A549 (cell line): ENCODE measurements around the gene FAM120A. TPM values are rescaled to one million over a fixed set of nuclear protein-coding genes. Genes with fewer than 3 reads are reported as not detected.

Experiments used
- ATAC-seq, 2 experiments: fragments of 200-7000 bp in 1 of 2; fragments of >200 bp in 1 of 2; cut with Nextera tagmentation in 1 of 2; cut with Tn5 transposase in 1 of 2; 3 replicates each; pipeline versions ENCODE4 v1.8.0 to v1.9.1; 2018 to 2020; ENCODE audit warnings: mild to moderate bottlenecking in 1 of 2, moderate library complexity in 1 of 2
- CTCF ChIA-PET: fragments of 300-600 bp; sonication (Branson Sonifier 250); formaldehyde crosslinking; extraction: SDS; loops from one replicate; lab custom pipeline; 2021; ENCODE audit warnings: antibody characterized with exemption, inconsistent platforms; lab: Yijun Ruan, JAX
- POLR2A ChIA-PET: fragments of 350-600 bp; formaldehyde crosslinking; extraction: SDS; loops from one replicate; lab custom pipeline; 2021; ENCODE audit warnings: antibody characterized with exemption, inconsistent platforms; lab: Yijun Ruan, JAX
- DNase-seq, 2 experiments: peaks; one replicate each; pipeline versions ENCODE4 v3.0.0 to v3.0.0-alpha.2; 2011 to 2016; ENCODE audit warnings: low read depth in 1 of 2, low spot score in 1 of 2
- FAIRE-seq: peaks from 2 replicates; lab custom pipeline; 2011; peaks lifted over from hg19 to GRCh38; lab: Jason Lieb, UNC
- H3K27ac ChIP-seq, 2 experiments: fragments of >200 bp; sonication (Bioruptor Twin); formaldehyde crosslinking; 3 replicates each; pipeline ENCODE4 v1.5.1; 2016 to 2017
- H3K4me1 ChIP-seq: fragments of >200 bp; sonication (Bioruptor Twin); formaldehyde crosslinking; 3 replicates; pipeline ENCODE4 v1.6.1; 2016
- H3K4me2 ChIP-seq: fragments of >200 bp; sonication (Bioruptor Twin); formaldehyde crosslinking; 3 replicates; pipeline ENCODE4 v1.6.1; 2016
- H3K4me3 ChIP-seq: fragments of >200 bp; sonication (Bioruptor Twin); formaldehyde crosslinking; 3 replicates; pipeline ENCODE4 v1.5.1; 2016
- H3K9me3 ChIP-seq: fragments of >200 bp; sonication (Bioruptor Twin); formaldehyde crosslinking; 3 replicates; pipeline ENCODE4 v1.6.1; 2016
- BCL3 ChIP-seq: fragments of >200 bp; sonication (Bioruptor Twin); formaldehyde crosslinking; IDR thresholded peaks from 3 replicates; pipeline ENCODE4 v1.6.1; 2016
- CBX8 ChIP-seq: fragments of 200-600 bp; sonication (generic); IDR thresholded peaks from 2 replicates; pipeline ENCODE4 v1.6.1; 2016
- CEBPB ChIP-seq, 2 experiments: fragments of >200 bp in 1 of 2; sonication (Bioruptor Twin) in 1 of 2; formaldehyde crosslinking in 1 of 2; IDR thresholded peaks; 2 replicates each; pipeline ENCODE4 v1.6.1; 2012 to 2016
- ESRRA ChIP-seq: fragments of 150-350 bp; IDR thresholded peaks from 2 replicates; pipeline ENCODE4 v1.6.1; 2014; ENCODE audit warnings: mild to moderate bottlenecking, low read length, borderline replicate concordance
- FOXS1 ChIP-seq: fragments of 250-450 bp; sonication (Bioruptor Pico); IDR thresholded peaks from 2 replicates; pipeline ENCODE4 v1.5.0; 2020; ENCODE audit warnings: mild to moderate bottlenecking, moderate library complexity
- HOXB5 ChIP-seq: fragments of 250-450 bp; sonication (Bioruptor Pico); IDR thresholded peaks from 2 replicates; pipeline ENCODE4 v1.5.0; 2020; ENCODE audit warnings: mild to moderate bottlenecking, moderate library complexity
- JUN ChIP-seq, 2 experiments: fragments of >200 bp; sonication (Bioruptor Twin); formaldehyde crosslinking; IDR thresholded peaks; 2 replicates in 1 of 2; 3 replicates in 1 of 2; pipeline ENCODE4 v1.6.1; 2016 to 2017
- KDM1A ChIP-seq: fragments of 200-600 bp; sonication (generic); IDR thresholded peaks from 2 replicates; pipeline ENCODE4 v1.6.1; 2016; ENCODE audit warnings: low read depth, mild to moderate bottlenecking
- KDM5A ChIP-seq: fragments of 200-600 bp; sonication (generic); IDR thresholded peaks from 2 replicates; pipeline ENCODE4 v1.6.1; 2016; ENCODE audit warnings: antibody characterized with exemption, mild to moderate bottlenecking
- MAZ ChIP-seq: fragments of 150-350 bp; IDR thresholded peaks from 2 replicates; pipeline ENCODE4 v1.6.1; 2014; ENCODE audit warnings: antibody characterized with exemption, low read depth, low read length, borderline replicate concordance
- NFE2L2 ChIP-seq: fragments of 150-350 bp; conservative IDR thresholded peaks from 2 replicates; pipeline ENCODE4 v1.6.1; 2014; ENCODE audit warnings: low read length
- NPAS2 ChIP-seq: fragments of 250-450 bp; sonication (Bioruptor Pico); IDR thresholded peaks from 2 replicates; pipeline ENCODE4 v1.8.0; 2022; ENCODE audit warnings: mild to moderate bottlenecking, moderate library complexity, borderline replicate concordance
- NR3C1 ChIP-seq: fragments of >200 bp; sonication (Bioruptor Twin); formaldehyde crosslinking; IDR thresholded peaks from 3 replicates; pipeline ENCODE4 v1.6.1; 2017
- POLR2AphosphoS2 ChIP-seq: conservative IDR thresholded peaks from 2 replicates; pipeline ENCODE4 v1.6.1; 2012; ENCODE audit warnings: low read length, improper control_type of control experiment, inconsistent platforms
- RAD21 ChIP-seq, 2 experiments: fragments of >200 bp in 1 of 2; sonication (Bioruptor Twin) in 1 of 2; formaldehyde crosslinking in 1 of 2; IDR thresholded peaks in 1 of 2; conservative IDR thresholded peaks in 1 of 2; 2 replicates in 1 of 2; 3 replicates in 1 of 2; pipeline ENCODE4 v1.6.1; 2012 to 2018; ENCODE audit warnings: inconsistent platforms in 1 of 2
- RARB ChIP-seq: fragments of 250-450 bp; sonication (Bioruptor Pico); IDR thresholded peaks from 2 replicates; pipeline ENCODE4 v1.8.0; 2021; ENCODE audit warnings: mild to moderate bottlenecking, moderate library complexity
- TFCP2L1 ChIP-seq: fragments of 250-450 bp; sonication (Bioruptor Pico); IDR thresholded peaks from 2 replicates; pipeline ENCODE4 v1.5.0; 2021; ENCODE audit warnings: mild to moderate bottlenecking
- TP53 ChIP-seq: fragments of 250-450 bp; sonication (Bioruptor Pico); IDR thresholded peaks from 2 replicates; pipeline ENCODE4 v1.5.0; 2021; ENCODE audit warnings: mild to moderate bottlenecking, moderate library complexity
- ZC3H11A ChIP-seq: fragments of 450-650 bp; IDR thresholded peaks from 2 replicates; pipeline ENCODE4 v1.6.1; 2014; ENCODE audit warnings: antibody characterized with exemption, mild to moderate bottlenecking
- ZFP36 ChIP-seq: fragments of 450-650 bp; IDR thresholded peaks from 2 replicates; pipeline ENCODE4 v1.6.1; 2014; ENCODE audit warnings: borderline replicate concordance; ENCODE audit not compliant: partially characterized antibody
- WGBS: methylation state at CpG from one replicate; pipeline ENCODE4 v1.1.6; 2017; ENCODE audit errors: missing lambda C conversion rate; 5-methylcytosine and 5-hydroxymethylcytosine counted together
- polyA plus RNA-seq, 4 experiments: library from polyadenylated mRNA; depleted of rRNA in 3 of 4; stranded (reverse); fragments of >200 nt; fragmentation: RNase III in 1 of 4; extraction: RNeasy Plus Mini Kit Qiagen cat#74134 plus additional on column Dnase treatment in 1 of 4; gene quantifications; 2 replicates in 3 of 4; 3 replicates in 1 of 4; pipeline ENCODE4 v1.2.3, GENCODE V29; 2011 to 2017
- TF ChIP-seq, protein P1 (sequence below): fragments of 200-600 bp; sonication (generic); IDR thresholded peaks from 2 replicates; pipeline ENCODE4 v1.6.1; 2016; ENCODE audit warnings: antibody characterized with exemption, mild to moderate bottlenecking, moderate library complexity
- TF ChIP-seq, protein P2 (sequence below): IDR thresholded peaks from 2 replicates; pipeline ENCODE4 v1.6.1; 2012

FAM120A gene
- polyA plus RNA-seq, 2 of the 4 experiments (the other 2 are of a cell fraction) = 86.3 to 111 TPM

DNA sequence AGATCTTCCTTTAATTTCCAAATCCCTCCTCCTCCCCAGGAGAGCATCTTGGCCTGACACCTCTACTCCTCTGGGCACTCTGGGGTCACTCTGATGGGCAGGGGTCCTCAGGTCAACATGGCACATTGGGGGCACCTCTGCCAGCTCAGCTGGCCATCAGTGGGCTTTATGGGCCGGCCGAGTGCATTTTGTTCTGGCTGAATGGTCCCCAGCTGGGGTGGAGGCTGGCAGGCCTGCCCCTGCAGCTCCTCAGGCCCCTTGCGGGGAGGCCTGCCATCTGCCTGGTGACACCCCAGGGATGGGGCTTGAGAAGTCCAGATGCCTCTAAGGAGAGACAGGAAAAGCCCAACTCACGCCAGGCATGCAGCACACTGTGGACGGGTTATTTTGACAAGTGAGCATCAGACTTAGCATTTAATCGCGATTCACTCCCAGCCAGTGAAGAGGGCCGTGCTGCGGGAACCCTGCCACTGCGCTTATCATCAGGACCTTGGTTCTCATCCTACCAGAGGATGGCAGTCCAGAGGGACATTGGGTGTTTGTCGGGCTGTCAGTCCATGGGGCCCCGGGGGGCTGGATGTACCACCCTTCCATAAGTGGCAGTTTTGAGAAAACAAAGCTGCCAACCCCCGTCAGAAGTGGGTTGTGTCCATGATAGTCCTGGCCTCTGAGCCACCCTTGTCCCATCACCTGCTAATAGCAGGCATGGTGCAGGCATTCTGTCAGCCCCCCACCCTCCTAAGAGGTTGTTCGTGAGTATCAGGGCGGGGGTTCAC, 146.6 kb downstream of the FAM120A start:
- no peak overlapping the region for H3K4me2 ChIP-seq
- no peak for FAIRE-seq

DNA sequence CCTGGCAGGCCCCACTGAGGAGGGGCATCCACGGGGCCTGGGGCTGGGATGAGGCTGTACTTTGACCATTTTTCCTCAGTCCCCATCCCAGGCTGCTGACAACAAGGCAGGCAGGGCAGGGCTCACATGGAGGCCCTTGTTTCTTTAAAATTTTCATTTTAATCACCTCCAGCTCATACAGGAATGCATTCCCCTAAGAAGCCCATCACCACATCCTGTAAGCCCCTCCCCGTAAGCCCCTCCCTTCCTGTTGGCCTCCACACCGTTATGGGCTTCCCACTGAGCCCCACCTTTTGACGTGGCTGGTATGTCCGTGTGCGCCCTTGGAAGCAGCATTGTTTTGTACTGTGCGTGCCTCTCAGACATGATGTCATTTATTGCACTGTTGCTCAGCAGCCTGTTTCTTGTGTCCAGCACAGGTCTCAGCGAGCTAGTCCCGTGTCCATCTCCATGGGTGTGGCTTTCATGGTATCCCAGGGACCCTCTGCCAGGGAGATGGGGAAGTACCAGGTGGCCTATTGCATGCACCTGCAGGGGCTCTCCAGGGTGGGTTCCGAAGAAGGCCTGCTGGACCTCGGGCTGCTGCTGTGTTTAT, 147.3 kb downstream of the FAM120A start:
- WGBS = 89% methylated on average over 11 of the region's 11 CpGs
- peaks cover 11% of the 10 kb centered on the region; the same call in 1 of the 3 replicates for H3K4me1 ChIP-seq
- FAIRE-seq (no peak), ATAC-seq (no peak), DNase-seq (no peak)
- TF ChIP-seq NPAS2 (CRISPR knock-in tag) (no peak), POLR2AphosphoS2 (no peak)
- H3K27ac ChIP-seq = no peak overlapping the region
- H3K4me3 ChIP-seq = no peak overlapping the region
- POLR2A ChIA-PET = no interaction called here
- H3K4me2 ChIP-seq = no peak overlapping the region
- no peaks in the 10 kb centered on the region for H3K9me3 ChIP-seq
- CTCF ChIA-PET = interaction anchor here (1.5 kb wide), 1 partner anchor 32 kb away, joined by 3 read pairs; no protein-coding TSS in a partner anchor

More for the DNA sequence above, 146.6 kb downstream of the FAM120A start:
- Histone ChIP-seq H3K27ac (no peak overlapping the region), H3K4me3 (no peak overlapping the region), H3K9me3 (no peaks in the 10 kb centered on the region), H3K4me1 (peaks cover 12% of the 10 kb centered on the region; the same call in 1 of the 3 replicates)
- no peak for TF ChIP-seq JUN (IDR thresholded peaks at IDR 0.05)
- no peak for TF ChIP-seq RARB
- TF ChIP-seq, protein P1, sequence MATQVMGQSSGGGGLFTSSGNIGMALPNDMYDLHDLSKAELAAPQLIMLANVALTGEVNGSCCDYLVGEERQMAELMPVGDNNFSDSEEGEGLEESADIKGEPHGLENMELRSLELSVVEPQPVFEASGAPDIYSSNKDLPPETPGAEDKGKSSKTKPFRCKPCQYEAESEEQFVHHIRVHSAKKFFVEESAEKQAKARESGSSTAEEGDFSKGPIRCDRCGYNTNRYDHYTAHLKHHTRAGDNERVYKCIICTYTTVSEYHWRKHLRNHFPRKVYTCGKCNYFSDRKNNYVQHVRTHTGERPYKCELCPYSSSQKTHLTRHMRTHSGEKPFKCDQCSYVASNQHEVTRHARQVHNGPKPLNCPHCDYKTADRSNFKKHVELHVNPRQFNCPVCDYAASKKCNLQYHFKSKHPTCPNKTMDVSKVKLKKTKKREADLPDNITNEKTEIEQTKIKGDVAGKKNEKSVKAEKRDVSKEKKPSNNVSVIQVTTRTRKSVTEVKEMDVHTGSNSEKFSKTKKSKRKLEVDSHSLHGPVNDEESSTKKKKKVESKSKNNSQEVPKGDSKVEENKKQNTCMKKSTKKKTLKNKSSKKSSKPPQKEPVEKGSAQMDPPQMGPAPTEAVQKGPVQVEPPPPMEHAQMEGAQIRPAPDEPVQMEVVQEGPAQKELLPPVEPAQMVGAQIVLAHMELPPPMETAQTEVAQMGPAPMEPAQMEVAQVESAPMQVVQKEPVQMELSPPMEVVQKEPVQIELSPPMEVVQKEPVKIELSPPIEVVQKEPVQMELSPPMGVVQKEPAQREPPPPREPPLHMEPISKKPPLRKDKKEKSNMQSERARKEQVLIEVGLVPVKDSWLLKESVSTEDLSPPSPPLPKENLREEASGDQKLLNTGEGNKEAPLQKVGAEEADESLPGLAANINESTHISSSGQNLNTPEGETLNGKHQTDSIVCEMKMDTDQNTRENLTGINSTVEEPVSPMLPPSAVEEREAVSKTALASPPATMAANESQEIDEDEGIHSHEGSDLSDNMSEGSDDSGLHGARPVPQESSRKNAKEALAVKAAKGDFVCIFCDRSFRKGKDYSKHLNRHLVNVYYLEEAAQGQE = no peak
- no peak for TF ChIP-seq RAD21 (conservative IDR thresholded peaks at IDR 0.05 in 1 of 2, IDR thresholded peaks at IDR 0.05 in 1 of 2)
- TF ChIP-seq, protein P2, sequence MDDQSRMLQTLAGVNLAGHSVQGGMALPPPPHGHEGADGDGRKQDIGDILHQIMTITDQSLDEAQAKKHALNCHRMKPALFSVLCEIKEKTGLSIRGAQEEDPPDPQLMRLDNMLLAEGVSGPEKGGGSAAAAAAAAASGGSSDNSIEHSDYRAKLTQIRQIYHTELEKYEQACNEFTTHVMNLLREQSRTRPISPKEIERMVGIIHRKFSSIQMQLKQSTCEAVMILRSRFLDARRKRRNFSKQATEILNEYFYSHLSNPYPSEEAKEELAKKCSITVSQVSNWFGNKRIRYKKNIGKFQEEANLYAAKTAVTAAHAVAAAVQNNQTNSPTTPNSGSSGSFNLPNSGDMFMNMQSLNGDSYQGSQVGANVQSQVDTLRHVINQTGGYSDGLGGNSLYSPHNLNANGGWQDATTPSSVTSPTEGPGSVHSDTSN = no peak
- TF ChIP-seq CEBPB (IDR thresholded peaks at IDR 0.05) = no peak
- no peak for TF ChIP-seq FOXS1 (CRISPR knock-in tag)
- TF ChIP-seq TFCP2L1 = no peak
- no peak for TF ChIP-seq ESRRA
- no peak for TF ChIP-seq KDM1A
- TF ChIP-seq NR3C1 = no peak
- TF ChIP-seq CBX8 = no peak
- TF ChIP-seq NFE2L2 = no peak
- no peak for TF ChIP-seq ZC3H11A
- no peak for TF ChIP-seq HOXB5 (CRISPR knock-in tag)
- TF ChIP-seq MAZ = no peak
- TF ChIP-seq KDM5A = no peak
- no peak for TF ChIP-seq ZFP36
- TF ChIP-seq TP53 = no peak
- TF ChIP-seq BCL3 = no peak
- ChIA-PET CTCF (interaction anchor here (0.6 to 1.5 kb wide), 2 partner anchors 31 to 81 kb away, joined by 3 read pairs; no protein-coding TSS in a partner anchor), POLR2A (no interaction called here)
- ATAC-seq (no peak), DNase-seq (no peak)
- WGBS = 91% methylated on average over 12 of the region's 15 CpGs
